ENCODE data around the gene ORMDL1.

DNA sequence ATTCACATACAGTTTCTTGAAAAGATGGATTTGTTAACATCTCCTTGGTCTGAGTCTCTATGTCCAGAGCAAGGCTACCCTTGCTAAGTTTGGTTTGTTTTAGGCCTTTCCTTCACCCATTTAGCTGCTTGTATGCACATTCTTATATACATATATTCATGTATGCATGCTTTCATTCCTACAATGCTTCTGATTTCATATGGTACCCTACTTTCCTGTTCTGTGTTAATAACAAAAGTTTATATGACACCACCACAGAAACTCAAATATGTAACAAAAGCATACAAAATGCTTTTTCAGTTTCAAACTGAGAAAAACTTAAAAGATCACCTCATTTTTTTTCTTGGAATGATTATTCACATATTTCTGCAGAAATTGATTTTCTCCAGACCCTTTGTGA lies 60.9 kb downstream of the ORMDL1 start:
- TF ChIP-seq POLR2AphosphoS5 (IDR thresholded peaks at IDR 0.05; ENCODE audit: borderline replicate concordance, low read depth, low read length) (no peak), EZH2 (IDR thresholded peaks at IDR 0.05) (no peak)

All from SK-N-MC (cell line).